Measurements from ENCODE around the gene BBS12.

Gene BBS12

DNA sequence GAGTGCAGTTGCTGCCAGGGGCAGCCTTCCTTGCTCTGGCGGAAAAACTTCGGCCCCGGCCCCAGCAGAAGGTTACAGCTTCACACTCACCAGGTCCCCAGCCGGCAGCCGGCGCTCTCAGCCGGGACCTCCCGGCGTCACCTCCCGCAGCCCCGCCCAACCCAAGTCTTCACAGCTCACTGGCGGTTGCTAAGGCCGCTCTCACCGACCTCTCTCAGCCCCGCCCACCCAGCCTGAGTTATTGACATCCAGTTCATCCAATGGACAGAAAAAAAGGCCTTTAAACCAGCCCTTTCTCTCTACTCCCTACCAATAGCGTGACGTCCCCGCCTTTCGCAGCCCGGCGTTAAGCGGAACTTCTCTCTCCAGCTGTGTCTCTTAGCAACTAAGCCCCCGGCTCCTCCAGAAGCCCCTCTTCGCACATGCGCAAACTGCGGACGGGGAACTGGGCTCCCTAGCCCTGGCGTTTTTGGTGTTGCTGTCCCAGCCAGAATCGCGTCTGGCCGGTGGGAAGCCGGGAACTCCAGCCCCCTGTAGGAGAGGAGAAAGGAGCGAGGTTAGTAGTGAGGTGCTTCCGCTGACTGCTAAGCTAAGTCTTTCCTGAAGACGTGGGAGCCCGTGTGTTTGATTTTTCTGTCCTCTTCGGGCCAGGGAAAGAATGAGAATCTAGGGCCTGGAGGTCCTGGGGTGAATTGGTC, at the start of gene BBS12:
Gene BBS12 (plus strand): TSS at position 376 of the 698 bp plus-strand sequence. CDS start 9,189 bp downstream, outside the sequence.
- peak; percentile 97 to 98 for DNase-seq (ENCODE audit: low read depth in 2 of 2)

GRCh38 chr4:122686691-122687090, 45.8 kb upstream of the BBS12 start:
- DNase-seq (ENCODE audit: low read depth in 2 of 2), result no peak

DNA sequence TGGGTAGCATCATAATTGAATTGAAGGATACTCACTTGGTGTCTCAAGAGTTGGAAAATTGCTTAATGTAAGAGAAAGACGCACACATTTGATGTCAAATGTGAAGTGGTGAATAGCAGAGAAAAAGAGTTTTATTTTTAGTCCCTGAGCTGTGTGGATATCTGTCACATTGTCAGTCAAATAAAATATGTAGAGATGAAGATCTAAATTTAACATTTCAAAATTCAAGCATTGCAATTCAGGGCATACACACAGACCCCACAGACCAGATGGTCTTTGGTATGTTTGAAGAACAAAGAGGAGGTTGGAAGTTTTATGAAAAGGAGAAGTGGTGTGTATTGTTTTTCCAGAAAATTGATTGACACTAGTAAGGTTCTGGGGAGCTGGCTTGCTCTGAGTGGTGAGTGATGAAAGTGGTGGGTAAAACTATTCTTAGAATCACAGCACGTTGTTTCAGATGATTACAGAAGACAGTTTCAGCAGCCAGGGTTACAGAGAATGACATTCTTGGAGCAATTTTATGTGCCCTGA, 44.9 kb upstream of the BBS12 start:
- DNase-seq (ENCODE audit: low read depth in 2 of 2), result no peak

DNA sequence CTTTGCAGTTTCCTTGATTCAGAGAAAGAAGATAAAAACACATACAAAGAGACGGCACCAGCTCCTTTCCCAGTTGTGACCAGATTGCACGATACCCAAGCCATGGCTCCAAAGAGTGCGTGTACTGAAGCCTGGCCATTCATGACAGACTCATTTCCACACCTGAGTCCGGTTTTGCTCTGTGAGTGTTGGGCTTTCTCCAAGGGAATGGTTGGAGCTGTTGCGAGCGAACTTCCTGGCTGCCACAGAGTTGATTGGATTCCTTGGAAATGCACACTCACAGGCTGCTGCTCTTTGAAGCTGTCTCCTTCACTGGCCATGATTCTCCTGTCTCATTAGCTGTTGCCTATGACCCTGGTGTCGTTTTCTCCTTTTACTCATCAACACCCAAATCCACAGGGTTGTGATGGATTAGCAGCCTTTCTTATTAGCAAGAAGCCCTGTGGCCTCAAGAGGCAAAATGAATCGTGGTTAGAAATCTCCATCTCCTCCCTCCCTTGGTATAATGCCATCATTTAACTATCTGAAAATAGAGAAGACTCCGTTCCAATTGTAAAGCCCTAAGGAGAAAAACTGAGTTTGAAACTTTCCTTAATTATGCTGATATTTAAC, 43.9 kb upstream of the BBS12 start:
- no peak for DNase-seq (ENCODE audit: low read depth in 2 of 2)

DNA sequence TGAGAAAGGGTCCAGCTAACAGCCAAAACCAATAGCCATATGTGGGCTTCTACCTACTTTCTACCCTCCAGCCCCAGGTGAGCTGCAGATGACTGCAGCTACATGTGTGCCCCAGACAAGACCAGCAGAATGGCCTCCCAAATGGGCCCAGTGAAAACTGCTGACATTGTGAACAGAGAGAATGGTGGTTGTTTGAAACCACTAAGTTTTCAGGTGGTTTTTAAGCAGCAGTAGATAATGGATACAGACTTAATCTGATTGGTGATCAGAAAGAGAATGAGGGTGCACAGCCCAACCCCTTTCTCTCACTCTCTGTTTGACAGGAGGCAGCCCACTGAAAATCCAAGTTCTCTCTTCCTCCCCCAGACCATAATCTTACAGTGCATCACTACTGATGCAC, 42.5 kb upstream of the BBS12 start:
- DNase-seq (ENCODE audit: low read depth in 2 of 2), result no peak

DNA sequence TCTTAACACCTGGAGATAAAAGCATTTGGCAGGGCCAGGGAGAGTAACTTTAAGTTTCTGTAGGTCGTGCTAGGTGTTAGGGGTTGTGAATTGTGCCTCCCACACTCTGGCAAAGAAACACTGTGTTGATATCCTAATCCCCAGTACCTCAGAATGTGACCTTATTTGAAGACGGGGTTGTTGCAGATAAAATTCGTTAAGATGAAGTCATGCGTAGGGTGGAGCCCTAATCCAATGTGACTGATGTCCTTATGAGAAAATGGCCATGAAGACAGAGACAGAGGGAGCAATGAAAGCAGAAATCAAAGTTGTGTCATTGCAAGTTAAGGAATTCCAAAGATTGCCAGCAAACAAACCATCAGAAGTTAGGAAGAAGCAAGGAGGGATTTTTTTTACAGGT, 40.5 kb upstream of the BBS12 start:
- DNase-seq (ENCODE audit: low read depth in 2 of 2), result no peak

DNA sequence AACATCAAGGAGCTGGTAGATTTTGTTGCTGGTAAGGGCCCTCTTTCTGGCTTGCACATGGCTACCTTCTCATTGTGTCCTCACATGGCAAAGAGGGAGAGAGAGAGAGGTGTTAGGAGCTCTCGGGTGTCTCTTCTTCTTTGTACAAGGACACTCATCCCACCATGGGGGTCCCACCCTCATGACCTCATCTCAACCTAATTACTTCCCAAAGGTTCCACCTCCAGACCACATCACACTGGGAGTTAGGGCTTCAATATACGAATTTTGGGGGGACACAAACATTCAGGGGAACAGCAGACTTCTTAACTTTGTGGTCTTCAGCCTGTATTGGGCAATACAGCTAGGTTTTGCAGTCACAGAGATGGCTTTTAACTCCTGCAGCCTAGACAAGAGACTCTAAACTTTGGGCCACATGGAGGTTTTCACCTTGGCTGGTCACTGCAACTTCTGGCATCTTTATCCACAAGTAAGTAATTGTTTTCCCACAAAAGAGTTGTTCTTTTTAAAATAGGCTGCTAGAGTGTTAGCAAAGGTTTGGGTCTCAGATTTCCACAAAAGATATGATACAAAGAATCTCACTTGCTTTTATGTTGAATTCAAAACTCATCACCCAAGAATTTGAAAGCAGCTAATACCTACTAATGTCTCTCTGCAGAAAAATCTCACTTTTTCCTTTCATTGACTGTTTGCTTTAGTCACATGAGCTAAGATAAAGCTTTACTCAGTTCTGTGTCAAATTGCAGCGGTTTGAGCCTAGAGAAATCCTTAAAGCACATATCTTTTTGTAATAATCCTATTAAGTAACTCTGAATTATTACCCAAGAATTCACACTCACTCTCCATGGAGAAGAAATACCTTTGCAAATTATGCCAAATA, 39.6 kb upstream of the BBS12 start:
- DNase-seq (ENCODE audit: low read depth in 2 of 2), result no peak

- DNase-seq (ENCODE audit: low read depth in 2 of 2), result no peak
Measured at GRCh38 chr4:122695226-122695625, 37.3 kb upstream of the BBS12 start.

DNA sequence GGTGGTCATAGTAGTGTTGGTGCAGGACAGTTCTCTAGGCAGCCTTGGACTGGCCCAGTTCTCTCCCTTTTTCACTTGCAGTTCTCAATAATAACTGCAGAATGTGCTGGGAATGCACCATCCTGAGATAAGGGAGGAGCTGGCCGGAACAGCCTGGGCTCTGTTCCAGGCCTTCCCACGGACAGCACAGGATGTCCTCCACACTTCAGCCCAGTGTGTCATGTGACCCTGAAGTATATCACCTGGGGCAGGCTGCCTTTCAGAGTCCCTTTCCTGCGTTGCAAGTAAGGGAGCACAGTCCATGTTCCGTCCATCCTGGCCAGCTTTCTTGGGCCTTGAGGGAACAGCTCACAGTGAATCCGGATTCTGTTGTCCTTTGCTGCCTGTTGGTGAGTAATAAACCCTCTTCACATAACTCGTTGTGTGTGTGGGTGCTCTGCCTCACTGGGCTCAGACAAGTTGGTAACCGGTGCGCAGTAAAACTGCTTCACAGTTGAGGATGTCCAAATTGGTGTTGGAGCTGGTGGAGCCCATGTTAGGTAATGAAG, 32.3 kb upstream of the BBS12 start:
- DNase-seq (ENCODE audit: low read depth in 2 of 2), result no peak

DNA sequence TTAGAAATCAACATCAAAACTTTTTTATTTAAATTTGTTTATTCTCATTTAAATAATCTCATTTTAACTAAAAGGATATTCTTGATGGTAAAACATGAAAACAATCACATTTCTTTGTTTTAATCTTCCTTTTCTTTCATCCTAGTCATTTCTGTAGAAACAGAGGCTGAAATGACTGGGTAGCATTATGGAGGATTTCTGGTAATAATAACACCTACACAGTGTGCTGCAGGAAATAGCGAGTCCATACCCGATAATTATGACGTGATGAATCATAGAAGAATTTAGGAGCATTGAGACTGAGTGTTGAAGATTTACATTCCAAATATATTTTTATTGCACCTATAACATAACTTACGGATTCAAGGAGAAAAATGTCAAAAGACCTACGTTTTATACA, 31.4 kb upstream of the BBS12 start:
- DNase-seq (ENCODE audit: low read depth in 2 of 2), result no peak

- no peak for DNase-seq (ENCODE audit: low read depth in 2 of 2)
Measured at GRCh38 chr4:122701965-122702364, 30.5 kb upstream of the BBS12 start.

DNA sequence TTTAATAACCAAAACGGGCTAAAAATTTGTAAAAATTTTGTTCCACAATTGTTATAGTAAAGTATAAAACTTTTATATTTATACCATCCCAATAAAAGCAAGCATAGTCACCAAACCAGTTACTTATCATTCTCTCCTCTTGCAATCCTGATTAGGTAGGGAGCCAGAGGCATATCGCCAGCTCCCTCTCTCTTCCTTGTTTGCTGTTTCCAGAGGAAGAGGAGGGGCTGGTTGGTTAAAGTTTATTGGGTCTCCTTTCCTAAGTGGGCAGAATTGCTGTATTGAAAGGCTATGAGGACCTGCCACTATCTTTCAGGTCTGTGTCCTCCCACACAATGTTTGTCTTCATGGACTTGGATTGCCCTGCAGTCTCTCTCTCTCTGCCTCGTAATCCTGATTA, 29.6 kb upstream of the BBS12 start:
- DNase-seq (ENCODE audit: low read depth in 2 of 2), result no peak

DNA sequence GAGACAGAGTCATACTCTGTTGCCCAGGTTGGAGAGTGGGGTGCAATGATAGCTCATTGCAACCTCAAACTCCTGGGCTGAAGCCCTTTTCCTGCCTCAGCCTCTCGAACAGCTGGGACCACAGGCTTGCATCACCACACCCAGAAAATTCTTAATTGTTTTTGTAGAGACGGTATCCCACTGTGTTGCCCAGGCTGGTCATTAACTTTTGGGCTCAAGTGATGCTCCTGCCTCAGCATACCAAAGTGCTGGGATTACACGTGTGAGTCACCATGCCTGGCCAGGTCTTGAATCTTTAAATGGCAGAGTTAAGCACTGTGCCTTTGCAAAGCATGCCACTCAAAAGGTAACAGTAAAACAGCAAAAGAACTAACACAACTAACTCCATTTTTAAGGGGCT, 28.6 kb upstream of the BBS12 start:
- DNase-seq (ENCODE audit: low read depth in 2 of 2), result no peak

GRCh38 chr4:122705009-122705408, 27.5 kb upstream of the BBS12 start:
- DNase-seq (ENCODE audit: low read depth in 2 of 2), result no peak

DNA sequence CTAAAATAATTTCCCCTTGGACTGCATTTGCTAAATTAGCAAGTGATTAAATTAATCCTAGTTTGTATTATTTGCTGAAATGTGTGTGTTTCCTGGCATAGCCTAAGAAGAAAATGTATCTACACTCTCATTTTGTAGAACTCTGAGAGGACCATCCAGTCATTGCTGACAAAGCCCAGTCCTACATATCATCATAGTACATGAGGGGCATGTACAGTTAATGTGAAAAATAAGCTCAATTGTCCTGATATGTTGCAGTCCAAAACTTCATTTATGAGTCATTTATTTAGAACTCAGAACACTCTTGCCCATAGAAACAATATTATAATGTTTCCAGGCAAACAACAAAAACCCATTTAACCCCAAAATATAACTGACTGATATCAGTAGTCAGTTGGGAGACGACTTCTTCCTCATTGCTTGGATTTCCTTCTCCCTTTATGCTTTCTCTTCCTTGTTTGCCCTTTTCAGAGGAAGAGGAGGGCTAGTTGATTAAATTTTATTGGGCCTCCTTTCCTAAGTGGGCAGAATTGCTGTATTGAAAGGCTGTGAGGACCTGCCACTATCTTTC, 26.9 kb upstream of the BBS12 start:
- DNase-seq (ENCODE audit: low read depth in 2 of 2), result no peak

- no peak for DNase-seq (ENCODE audit: low read depth in 2 of 2)
Measured at GRCh38 chr4:122706511-122706910, 26.0 kb upstream of the BBS12 start.

GRCh38 chr4:122707497-122707896, 25.0 kb upstream of the BBS12 start:
- DNase-seq (ENCODE audit: low read depth in 2 of 2), result no peak

- no peak for DNase-seq (ENCODE audit: low read depth in 2 of 2)
Measured at GRCh38 chr4:122709236-122709635, 23.3 kb upstream of the BBS12 start.

DNA sequence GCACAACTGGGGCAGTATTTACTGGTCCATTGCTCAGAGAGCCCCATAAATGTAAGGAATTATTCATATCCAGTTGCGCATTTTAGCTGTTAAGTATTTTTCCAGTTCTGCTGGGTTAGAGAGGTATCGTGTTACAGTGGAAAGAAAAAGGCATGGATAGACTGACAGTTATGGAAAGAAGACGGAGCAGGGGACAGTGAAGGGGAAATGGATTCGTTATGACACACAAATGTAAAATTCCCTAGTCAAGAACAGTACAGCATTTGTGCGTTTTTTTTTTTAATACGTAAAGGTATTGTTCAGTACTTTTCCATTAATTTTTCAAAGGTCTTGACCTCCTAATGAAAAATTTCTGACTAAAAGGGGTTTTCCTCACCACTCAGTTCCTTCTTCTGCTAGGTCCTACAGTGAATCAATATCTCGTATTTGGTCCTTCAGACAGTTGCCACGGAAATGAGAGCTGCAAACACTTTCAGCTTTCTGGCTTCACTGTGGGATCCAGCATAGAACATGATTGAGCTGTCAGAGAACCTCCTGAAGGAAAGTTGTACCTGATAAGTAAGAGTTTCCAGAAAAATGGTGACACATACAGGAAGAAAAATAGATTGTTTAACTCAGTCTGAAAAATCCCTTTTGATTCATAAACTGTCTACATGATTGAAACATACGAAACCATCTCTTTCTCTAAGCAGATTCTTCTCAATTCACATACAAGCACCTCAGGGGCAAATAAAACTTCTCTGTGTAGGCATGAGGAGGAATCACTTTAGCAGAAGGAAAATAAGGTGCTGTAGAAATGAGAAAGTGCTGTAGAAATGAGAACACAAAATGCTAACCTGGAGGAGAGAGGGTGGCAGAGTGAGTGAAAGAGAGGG, 21.8 kb upstream of the BBS12 start:
- DNase-seq (ENCODE audit: low read depth in 2 of 2), result no peak

- no peak for DNase-seq (ENCODE audit: low read depth in 2 of 2)
Measured at GRCh38 chr4:122711919-122712318, 20.6 kb upstream of the BBS12 start.

GRCh38 chr4:122712782-122713181, 19.7 kb upstream of the BBS12 start:
- no peak for DNase-seq (ENCODE audit: low read depth in 2 of 2)

All from activated CD8-positive, alpha-beta memory T cell treated with anti-CD3 and anti-CD28 coated beads for 4 hours (primary cell).